IPS DF 4.7 (cell line): ENCODE results near the gene ERMARD.

Experiments
- DNase-seq: peaks from one replicate; pipeline ENCODE4 v3.0.0-alpha.2; 2013; ENCODE audit warnings: low spot score; ENCODE audit errors: extremely low read depth

Gene ERMARD

DNA sequence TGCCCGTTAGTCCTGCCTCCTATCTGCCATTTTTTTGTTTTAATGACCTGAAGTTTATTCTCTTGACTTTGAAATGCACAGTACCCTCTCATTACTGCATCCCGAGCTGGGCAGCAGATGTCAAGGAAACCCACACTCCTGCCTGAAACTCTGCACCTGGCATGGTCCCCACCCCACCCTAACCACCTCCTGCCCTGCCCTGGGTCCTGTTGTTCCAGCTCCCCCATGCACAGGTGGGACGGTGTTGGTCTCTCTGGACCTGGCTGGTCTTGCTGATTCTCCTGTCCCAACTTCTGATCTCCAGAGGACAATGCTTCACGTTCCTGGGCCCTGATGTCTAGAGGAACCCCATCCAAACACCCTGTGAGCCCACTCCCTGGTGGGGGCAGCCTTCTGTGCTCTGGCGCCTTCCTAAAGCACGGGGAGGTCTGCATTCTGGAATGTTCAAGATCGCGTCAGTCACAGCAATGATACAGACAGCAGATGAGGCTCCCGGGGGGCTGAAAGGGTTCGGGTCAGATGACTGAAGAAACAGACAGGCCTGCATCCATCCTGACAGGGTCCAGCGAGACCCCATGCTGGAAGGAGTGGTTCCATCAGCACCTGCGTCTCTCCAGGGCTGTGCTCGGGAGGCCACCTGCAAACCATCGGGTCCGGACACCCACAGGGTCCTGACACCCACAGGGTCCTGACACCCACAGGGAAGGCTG is 73.6 kb downstream of the ERMARD start:
- no peak for DNase-seq

DNA sequence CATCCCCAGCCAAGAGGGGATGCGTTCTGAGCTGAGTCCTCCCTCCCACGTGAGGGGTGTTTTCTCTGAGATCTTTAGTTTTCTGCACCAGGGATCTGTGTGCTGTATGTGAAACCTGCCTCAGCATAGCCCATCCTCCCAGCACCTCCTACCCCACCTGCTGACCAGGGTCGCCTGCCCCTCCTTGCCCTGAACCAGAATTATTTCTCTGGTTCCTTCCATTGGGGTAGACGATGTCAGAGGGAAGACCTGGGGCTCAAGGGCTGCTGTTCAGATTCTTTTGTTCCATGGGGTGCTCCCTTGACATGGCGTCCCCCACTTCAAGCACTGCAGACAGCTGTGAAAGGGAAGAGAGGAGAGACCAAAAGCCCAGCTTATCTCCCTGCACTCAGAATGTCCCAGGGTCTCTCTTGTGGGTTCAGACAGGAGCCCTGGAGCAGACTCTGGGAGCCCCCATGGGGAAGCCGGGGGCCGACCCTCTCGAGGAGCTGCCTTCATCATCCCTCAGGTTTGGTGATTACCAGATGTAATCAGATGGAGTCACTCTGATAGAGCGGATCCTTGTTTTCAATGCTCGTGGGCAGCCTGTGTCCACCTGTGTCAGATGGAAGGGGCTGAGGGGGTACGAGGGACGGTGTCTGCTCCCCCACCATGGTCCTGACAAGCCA is 74.3 kb downstream of the ERMARD start:
- no peak for DNase-seq

- no peak for DNase-seq
These were observed 75.3 kb downstream of the ERMARD start for GRCh38 chr6:169826697-169827096.

- DNase-seq = no peak
These were observed 75.9 kb downstream of the ERMARD start for GRCh38 chr6:169827290-169827717.

DNA sequence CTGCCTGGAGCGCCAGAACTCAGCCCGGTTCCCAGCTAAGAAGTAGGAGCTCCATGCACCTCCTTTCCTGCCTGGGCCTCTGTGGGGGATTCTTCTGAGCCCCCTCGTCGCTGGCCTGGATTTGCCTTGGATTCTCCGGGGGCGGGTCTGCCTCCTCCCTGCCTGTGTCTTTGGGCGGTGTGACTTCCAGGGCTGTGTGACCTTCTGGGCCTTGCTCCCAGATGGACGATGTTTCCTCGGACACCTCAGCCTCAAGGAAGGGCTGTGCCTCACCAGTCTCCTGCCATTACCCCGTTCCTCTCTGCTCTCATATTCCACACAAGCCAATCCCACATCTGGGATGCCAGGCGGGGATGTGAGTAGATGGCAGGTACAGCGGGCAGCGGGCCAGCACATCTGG is 76.8 kb downstream of the ERMARD start:
- no peak for DNase-seq

GRCh38 chr6:169829786-169830185 is 78.4 kb downstream of the ERMARD start:
- no peak for DNase-seq

GRCh38 chr6:169830876-169831275 is 79.5 kb downstream of the ERMARD start:
- DNase-seq = no peak
